NCI-H2196 treated with DMSO at 0.1 percent for 48 hours (cell line): ENCODE results near the gene HMG20A.
"Not testable (repeated sequence)": the region's sequence is repeated elsewhere in the genome, so short reads cannot be mapped to it uniquely, and the experiment has no call there.

ENCODE experiments used
- DNase-seq: peaks from one replicate; lab custom pipeline; 2025; ENCODE audit not compliant: unreplicated experiment; lab: John Stamatoyannopoulos, UW

HMG20A gene

GRCh38 chr15:77406846-77407245, 13.8 kb upstream of the HMG20A start:
- no peak for DNase-seq

- no peak for DNase-seq
Observed at GRCh38 chr15:77409259-77410156, 11.2 kb upstream of the HMG20A start.

GRCh38 chr15:77410157-77410500, 10.6 kb upstream of the HMG20A start:
- DNase-seq = not testable (repeated sequence)

- DNase-seq = no peak
Observed at GRCh38 chr15:77410701-77411618, 9.7 kb upstream of the HMG20A start.

GRCh38 chr15:77411619-77411976, 9.1 kb upstream of the HMG20A start:
- no peak for DNase-seq

- no peak for DNase-seq
Observed at GRCh38 chr15:77412972-77413698, 7.6 kb upstream of the HMG20A start.

GRCh38 chr15:77413699-77414349, 6.9 kb upstream of the HMG20A start:
- no peak for DNase-seq

- DNase-seq = no peak
Observed at GRCh38 chr15:77414789-77415442, 5.8 kb upstream of the HMG20A start.

- no peak for DNase-seq
Observed at GRCh38 chr15:77415450-77416147, 5.1 kb upstream of the HMG20A start.

GRCh38 chr15:77416148-77416455, 4.6 kb upstream of the HMG20A start:
- DNase-seq = no peak

GRCh38 chr15:77416954-77417353, 3.7 kb upstream of the HMG20A start:
- no peak for DNase-seq

- no peak for DNase-seq
Observed at GRCh38 chr15:77417602-77418001, 3.1 kb upstream of the HMG20A start.

- DNase-seq = no peak
Observed at GRCh38 chr15:77418391-77418965, 2.2 kb upstream of the HMG20A start.

GRCh38 chr15:77418966-77419835, 1.5 kb upstream of the HMG20A start:
- DNase-seq = no peak

- peak; percentile 84 for DNase-seq
Observed at GRCh38 chr15:77419836-77420609, 665 bp upstream of the HMG20A start, which contains the start of gene PEAK1. PEAK1 (minus strand) TSS chr15:77420104; CDS start chr15:77181926, 238,178 bp downstream.

GRCh38 chr15:77421370-77421700, 647 bp downstream of the HMG20A start:
- no peak for DNase-seq

GRCh38 chr15:77425104-77425503, 4.4 kb downstream of the HMG20A start:
- DNase-seq = no peak

GRCh38 chr15:77426377-77426776, 5.7 kb downstream of the HMG20A start:
- DNase-seq = no peak
